Measurements from ENCODE around the gene ZBTB24. TPM values are rescaled to one million over a fixed set of nuclear protein-coding genes. Genes with fewer than 3 reads are reported as not detected.
"Not testable (repeated sequence)": the region's sequence is repeated elsewhere in the genome, so short reads cannot be mapped to it uniquely, and the experiment has no call there.

The ZBTB24 gene
- 6.0 and 9.8 TPM in 2 replicates for total RNA-seq (2014; rRNA removed; shearing (Covaris generic); ENCODE audit: low replicate concordance)

DNA sequence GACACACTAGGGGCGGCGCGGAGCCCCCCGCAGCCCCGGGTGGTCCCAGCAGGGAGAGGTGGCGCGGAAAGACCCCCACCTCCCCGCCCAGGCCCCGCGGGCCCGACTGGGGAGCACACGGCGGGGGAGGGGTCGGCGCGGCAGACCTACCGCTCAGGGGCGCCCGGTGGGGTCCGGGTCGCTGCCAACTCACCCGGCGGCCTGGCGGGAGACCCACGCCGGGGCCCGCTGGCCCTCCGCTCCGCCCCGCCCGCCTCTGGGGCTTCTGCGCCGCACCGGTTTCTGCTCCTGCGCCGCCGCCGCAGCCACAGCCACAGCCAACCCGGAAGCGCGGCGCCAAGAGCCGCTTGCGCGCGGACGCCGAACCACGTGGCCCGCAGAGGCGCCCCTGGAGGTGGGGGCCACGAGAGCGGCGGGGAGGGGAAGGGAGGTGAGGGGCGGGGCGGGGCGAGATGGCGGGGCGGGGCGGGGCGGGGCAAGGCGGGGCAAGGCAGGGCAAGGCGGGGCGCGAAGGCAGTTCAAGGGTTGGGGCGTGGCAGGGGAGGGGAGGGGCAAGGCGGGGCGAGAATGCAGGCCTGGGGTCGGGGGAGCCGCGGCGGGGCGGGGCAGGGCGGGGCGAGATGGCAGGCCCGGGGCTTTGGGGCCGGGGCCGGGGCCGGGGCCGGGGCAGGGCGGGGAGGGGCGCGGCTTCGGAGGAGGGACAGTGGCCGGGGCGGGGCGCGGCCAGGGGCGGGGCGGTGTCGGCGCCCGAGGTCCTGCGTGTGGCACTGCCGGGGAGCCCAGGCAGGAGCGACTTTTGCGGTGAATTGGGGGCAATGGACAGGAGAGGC is at the start of gene ZBTB24:
Gene ZBTB24, minus strand, starts transcription at position 315 of the 830 bp plus-strand sequence. CDS start 1,193 bp downstream, outside the sequence.
- no peaks in the 10 kb centered on the region for H3K27me3 ChIP-seq
- peak within 1 kb of the TSS; percentile 95 for H3K4me3 ChIP-seq
- no peaks in the 10 kb centered on the region for H3K9me3 ChIP-seq
- peak; percentile 90 for DNase-seq
- H3K36me3 ChIP-seq, result peaks cover 36% of the 10 kb centered on the region

DNA sequence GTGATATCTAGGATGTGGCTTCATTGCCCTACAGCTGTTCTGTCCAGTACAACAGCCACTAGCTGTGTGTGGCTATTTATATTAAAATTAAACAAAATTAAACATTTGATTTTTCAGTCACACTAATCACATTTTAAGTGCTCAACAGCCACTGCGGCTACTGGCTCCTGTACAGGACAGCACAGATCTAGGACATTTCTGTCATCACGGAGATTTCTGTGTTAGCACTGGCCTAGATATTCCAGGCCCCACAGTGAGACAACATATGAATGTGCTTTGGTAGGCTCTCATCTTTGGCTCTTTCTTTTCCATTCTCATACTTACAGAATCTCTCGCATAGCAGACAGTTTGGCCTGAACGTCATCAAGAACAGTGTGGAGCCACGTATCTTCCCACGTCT is 48.4 kb upstream of the ZBTB24 start:
- DNase-seq, result no peak
- Histone ChIP-seq H3K36me3 (no peaks in the 10 kb centered on the region), H3K9me3 (no peaks in the 10 kb centered on the region), H3K4me3 (no peak overlapping the region), H3K27me3 (no peaks in the 10 kb centered on the region)

DNA sequence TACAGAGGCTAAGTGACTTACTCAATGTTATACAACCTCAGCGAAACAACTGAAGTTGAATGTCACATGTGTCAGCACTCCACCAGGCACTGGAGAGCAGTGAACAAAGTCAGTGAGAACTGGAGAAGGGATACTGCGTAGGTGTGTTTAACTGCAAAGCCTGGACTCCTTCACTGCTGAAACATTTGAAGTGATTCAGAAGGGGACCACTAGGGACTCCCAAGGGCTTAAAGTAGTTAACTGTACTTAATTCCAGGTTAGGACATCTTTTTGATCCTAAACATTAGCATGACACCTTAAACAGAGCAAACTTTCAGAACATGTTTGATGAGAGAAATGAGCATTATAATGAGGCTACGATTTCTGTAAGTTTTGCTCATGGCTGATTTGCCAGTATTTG is 45.0 kb upstream of the ZBTB24 start:
- Histone ChIP-seq H3K36me3 (no peaks in the 10 kb centered on the region), H3K9me3 (peaks cover 10% of the 10 kb centered on the region), H3K27me3 (no peaks in the 10 kb centered on the region), H3K4me3 (no peak overlapping the region)
- DNase-seq, result no peak

DNA sequence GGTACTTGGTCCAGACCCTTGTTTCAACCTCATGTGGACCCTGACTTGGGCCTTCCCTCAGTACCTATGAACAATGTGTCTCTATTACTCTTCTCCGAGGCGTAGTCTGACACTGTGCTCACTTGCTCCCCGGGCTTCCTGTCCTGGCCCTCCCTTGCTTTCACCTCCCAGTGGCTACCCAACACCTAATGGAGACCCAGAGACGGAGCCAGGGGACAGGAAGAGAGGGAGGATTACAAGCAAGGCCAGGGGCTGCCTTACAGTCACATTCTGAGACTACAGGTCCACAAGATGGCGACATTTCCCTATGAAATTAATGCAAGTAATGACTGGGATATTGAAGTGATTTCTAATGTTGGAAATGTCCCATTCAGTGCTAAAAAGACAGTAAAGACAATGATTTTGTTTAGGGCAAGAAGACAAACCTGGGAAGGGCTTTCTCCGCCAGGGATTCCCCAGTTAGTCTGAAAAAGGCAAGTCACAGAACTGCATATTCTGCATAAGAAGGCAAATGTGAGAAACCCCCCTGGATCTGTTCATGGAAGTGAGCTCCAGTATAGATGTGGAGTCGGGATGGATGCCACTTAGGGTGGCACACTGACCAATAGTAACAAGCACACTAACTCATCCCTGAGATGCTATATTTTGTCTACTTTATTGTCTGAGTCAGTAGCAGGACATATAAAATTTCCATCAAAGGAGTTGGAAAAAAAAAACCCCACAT is 44.0 kb upstream of the ZBTB24 start:
- H3K9me3 ChIP-seq, result peaks cover 10% of the 10 kb centered on the region
- no peaks in the 10 kb centered on the region for H3K36me3 ChIP-seq
- DNase-seq, result peak; percentile 18
- H3K4me3 ChIP-seq, result no peak overlapping the region
- H3K27me3 ChIP-seq, result no peaks in the 10 kb centered on the region

DNA sequence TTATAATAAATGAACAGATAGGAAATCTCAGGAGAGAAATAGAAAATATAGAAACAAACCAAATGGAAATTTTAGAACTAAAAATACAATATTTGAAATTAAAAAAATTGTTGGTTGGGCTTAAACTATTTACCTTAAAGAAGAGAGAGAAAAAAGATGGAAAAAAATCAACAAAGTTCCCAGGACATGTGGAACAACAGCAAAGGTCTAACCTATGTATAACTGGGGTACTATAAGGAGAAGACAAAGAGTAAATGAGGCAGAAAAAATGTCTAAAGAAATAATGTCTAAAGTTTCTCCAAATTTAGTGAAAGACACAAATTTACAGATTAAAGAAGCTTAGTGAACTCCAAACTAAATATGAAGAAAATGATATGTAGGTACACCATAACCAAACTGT is 41.1 kb upstream of the ZBTB24 start:
- no peak overlapping the region for H3K4me3 ChIP-seq
- H3K27me3 ChIP-seq, result no peaks in the 10 kb centered on the region
- H3K36me3 ChIP-seq, result no peaks in the 10 kb centered on the region
- peaks cover 10% of the 10 kb centered on the region for H3K9me3 ChIP-seq
- no peak for DNase-seq

- H3K27me3 ChIP-seq, result no peaks in the 10 kb centered on the region
- no peaks in the 10 kb centered on the region for H3K36me3 ChIP-seq
- H3K9me3 ChIP-seq, result peaks cover 10% of the 10 kb centered on the region
- no peak overlapping the region for H3K4me3 ChIP-seq
- DNase-seq, result peak; percentile 76
Measured at GRCh38 chr6:109523478-109523877, 40.5 kb upstream of the ZBTB24 start.

GRCh38 chr6:109521080-109521479 is 38.1 kb upstream of the ZBTB24 start:
- no peak overlapping the region for H3K4me3 ChIP-seq
- no peaks in the 10 kb centered on the region for H3K36me3 ChIP-seq
- DNase-seq, result no peak
- peaks cover 10% of the 10 kb centered on the region for H3K9me3 ChIP-seq
- H3K27me3 ChIP-seq, result no peaks in the 10 kb centered on the region

DNA sequence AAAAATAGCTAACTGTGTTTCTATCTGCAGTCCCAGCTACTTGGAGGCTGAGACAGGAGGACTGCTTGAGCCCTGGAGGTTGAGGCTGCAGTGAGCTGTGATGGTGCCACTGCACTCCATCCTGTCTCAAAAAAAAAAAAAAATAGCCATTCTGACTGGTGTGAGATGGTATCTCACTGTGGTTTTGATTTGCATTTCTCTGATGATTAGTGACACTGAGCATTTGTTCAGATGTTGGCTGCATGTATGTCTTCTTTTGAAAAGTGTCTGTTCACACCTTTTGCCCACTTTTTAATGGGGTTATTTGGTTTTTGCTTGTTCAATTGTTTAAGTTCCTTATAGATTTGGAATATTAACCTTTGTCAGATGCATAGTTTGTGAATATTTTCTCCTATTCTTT is 36.6 kb upstream of the ZBTB24 start:
- not testable (repeated sequence) for H3K9me3 ChIP-seq, H3K4me3 ChIP-seq, H3K27me3 ChIP-seq, DNase-seq, H3K36me3 ChIP-seq

DNA sequence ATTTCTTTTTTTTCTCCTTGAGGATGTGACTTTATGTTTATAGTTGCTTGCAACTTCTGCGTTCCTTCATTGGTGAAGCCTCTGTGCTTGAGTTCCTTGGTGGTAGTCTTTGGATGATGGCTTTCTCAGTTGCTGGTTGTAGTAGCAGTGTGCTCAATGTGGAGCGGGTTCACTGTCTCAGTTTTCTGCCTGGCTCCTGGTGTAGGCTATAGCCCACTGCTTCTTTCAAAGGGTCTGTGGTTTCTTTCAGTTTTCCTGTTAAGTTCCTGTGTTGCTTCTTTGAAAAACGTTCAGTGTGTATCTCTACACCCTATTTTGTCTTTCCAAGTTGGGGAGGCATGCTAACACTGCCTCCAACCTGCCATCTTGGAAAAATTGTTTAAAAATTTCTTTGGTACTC is 33.9 kb upstream of the ZBTB24 start:
- H3K9me3 ChIP-seq, result no peaks in the 10 kb centered on the region
- no peaks in the 10 kb centered on the region for H3K27me3 ChIP-seq
- no peak overlapping the region for H3K4me3 ChIP-seq
- H3K36me3 ChIP-seq, result no peaks in the 10 kb centered on the region
- no peak for DNase-seq

- peak overlapping the region; percentile 3; the same call in 1 of the 2 replicates for H3K4me3 ChIP-seq
- H3K9me3 ChIP-seq, result no peaks in the 10 kb centered on the region
- H3K36me3 ChIP-seq, result no peaks in the 10 kb centered on the region
- H3K27me3 ChIP-seq, result no peaks in the 10 kb centered on the region
- DNase-seq, result no peak
Measured at GRCh38 chr6:109515781-109516409, 32.9 kb upstream of the ZBTB24 start.

DNA sequence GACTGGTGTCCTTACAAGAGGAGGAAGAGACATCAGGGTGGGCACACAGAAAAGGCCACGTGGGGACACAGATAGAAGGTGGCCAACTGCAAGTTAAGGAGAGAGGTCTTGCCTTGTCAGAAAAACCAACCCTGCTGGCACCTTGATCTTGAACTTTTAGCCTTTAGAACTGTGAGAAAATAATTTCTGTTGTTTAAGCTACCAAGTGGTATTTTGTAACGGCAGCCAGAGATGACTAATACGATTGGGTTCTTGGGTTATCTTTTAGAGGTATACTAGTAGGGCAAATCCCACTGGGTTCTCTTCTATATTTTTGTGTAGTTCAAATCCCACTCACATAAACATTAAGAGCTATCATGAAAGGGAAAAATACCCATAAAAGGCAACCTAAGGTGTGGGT is 31.9 kb upstream of the ZBTB24 start:
- DNase-seq, result no peak

DNA sequence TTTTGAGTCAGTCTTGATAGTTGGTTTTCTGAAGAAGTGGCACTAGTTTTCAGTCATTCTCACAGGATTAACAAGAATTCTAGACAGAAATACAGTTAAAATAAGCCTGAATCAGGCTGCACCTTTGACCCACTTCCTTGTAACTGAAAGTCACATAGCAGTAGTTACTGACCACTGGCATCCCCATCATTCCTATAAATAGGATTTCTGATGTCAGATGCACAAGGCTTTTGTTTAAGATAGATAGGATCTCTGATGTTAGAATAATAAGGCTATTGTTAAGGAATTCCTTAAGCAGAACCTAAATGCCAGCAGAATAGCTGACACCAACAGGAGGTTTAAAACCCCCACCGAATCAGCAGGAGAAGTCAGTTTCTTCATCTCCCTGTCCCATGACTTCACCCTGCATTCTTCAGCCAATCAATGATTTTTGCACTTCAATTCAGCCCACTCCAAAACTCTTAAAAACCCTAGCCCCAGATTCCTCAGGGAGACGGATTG is 30.6 kb upstream of the ZBTB24 start:
- Histone ChIP-seq H3K36me3 (no peaks in the 10 kb centered on the region), H3K27me3 (no peaks in the 10 kb centered on the region), H3K4me3 (no peak overlapping the region), H3K9me3 (no peaks in the 10 kb centered on the region)
- DNase-seq, result no peak

More for the DNA sequence above, 31.9 kb upstream of the ZBTB24 start:
- no peaks in the 10 kb centered on the region for H3K27me3 ChIP-seq
- H3K36me3 ChIP-seq, result no peaks in the 10 kb centered on the region
- H3K9me3 ChIP-seq, result no peaks in the 10 kb centered on the region
- H3K4me3 ChIP-seq, result no peak overlapping the region

DNA sequence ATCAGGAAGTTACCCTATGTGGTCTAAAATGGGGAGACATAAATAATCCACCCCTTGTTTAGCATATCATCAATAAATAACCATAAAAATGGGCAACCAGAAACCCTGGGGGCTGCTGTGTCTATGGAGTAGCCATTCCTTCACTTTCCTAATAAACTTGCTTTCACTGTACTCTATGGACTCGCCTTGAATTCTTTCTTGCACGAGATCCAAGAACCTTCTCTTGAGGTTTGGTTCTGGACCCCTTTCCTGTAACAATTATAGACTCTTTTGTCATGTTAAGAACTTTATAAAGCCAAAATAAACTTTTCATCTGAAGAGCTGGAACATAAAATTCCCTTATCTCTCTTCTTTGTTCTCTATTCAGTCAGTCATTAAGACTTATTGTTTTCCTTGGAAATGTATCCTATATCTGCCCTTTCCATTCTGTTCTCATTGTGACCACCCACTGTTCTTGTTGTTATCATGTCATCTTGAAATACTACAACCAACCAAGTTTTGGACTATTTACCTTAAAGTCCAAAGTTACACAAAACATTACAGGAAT is 29.3 kb upstream of the ZBTB24 start:
- H3K9me3 ChIP-seq, result no peaks in the 10 kb centered on the region
- no peak overlapping the region for H3K4me3 ChIP-seq
- no peaks in the 10 kb centered on the region for H3K27me3 ChIP-seq
- H3K36me3 ChIP-seq, result no peaks in the 10 kb centered on the region
- DNase-seq, result no peak

DNA sequence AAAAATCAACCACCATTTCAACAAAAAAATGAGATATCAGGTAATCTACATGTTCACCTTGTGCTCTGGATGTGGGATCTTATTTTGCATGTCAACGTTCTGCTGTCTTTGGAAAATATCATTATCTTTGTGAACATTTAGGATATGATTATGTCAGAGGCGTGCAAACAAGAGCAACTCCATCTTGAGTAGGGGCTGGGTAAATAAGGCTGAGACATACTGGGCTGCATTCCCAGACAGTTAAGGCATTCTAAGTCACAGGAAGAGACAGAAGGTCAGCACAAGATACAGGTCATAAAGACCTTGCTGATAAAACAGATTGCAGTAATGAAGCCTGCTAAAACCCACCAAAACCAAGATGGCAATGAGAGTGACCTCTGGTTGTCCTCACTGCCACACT is 28.8 kb upstream of the ZBTB24 start:
- no peaks in the 10 kb centered on the region for H3K9me3 ChIP-seq
- H3K4me3 ChIP-seq, result no peak overlapping the region
- no peaks in the 10 kb centered on the region for H3K36me3 ChIP-seq
- no peaks in the 10 kb centered on the region for H3K27me3 ChIP-seq
- DNase-seq, result no peak

DNA sequence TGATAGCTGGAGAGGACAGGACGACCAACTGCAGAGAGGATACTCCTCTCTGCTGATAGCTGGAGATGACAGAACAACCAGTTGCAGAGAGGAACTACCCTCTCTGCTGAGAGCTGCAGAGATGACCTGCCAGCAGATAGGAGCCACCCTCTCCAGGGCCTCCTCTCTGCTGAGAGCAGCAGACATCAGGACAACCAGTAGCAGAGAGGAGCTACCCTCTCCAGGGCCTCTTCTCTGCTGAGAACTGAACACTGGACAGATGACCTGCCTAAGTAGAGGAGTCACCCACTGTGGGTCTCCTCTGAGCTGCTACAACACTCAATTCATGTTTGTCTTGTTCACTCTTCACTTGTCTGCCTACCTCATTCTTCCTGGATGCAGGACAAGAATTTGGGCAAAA is 27.3 kb upstream of the ZBTB24 start:
- Histone ChIP-seq H3K36me3 (no peaks in the 10 kb centered on the region), H3K27me3 (no peaks in the 10 kb centered on the region), H3K9me3 (no peaks in the 10 kb centered on the region), H3K4me3 (no peak overlapping the region)
- no peak for DNase-seq

- Histone ChIP-seq H3K36me3 (no peaks in the 10 kb centered on the region), H3K9me3 (no peaks in the 10 kb centered on the region), H3K27me3 (no peaks in the 10 kb centered on the region), H3K4me3 (no peak overlapping the region)
- no peak for DNase-seq
Measured at GRCh38 chr6:109508166-109508860, 25.3 kb upstream of the ZBTB24 start.
